GM19238 (cell line): ENCODE results near the gene ERI3.
A peak's percentile ranks its signal among the peaks of the same experiment; 100 is the strongest.

Experiments
- DNase-seq: peaks from one replicate; pipeline ENCODE4 v3.0.0; 2011; ENCODE audit warnings: low spot score; ENCODE audit not compliant: insufficient read length

The ERI3 gene

DNA sequence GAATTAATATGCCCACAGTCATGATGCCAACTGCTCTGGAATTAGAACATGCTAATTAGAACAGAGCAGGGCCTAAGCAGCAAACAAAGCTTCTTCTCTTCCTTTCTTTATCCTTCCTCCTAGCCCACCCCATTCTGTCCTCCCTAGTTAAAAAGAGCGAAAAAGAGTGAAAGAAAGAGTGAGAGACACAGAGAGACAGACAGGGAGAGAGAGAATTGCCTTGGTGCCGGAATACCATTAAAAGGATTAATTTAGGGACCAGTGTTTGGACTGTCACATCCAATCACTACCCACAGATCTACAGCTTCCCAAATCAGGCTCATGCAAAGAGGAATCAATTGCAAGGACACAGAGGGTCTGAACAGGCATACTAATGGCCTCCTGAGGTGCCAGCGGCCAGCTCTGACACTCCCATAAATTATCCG is 7.0 kb downstream of the ERI3 start:
- DNase-seq: no peak

DNA sequence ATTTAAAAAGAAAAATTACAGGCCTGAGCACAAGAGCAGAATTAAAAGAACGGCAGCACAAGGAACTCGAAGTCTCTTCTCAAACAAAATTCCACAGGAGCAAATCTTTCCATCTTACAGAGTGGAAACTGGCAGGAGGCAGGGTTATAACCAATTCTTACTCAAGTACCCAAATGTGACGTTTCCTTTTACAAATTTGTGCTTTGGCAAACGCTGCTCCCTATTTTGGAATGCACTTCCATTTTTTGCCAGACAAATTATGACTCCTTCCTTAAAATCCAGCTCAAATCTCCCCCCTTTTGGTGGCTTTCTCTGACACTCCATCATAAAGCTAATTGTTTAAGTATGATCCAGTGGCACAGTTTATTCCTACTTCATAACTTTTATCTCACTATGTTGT is 7.8 kb downstream of the ERI3 start:
- no peak for DNase-seq

DNA sequence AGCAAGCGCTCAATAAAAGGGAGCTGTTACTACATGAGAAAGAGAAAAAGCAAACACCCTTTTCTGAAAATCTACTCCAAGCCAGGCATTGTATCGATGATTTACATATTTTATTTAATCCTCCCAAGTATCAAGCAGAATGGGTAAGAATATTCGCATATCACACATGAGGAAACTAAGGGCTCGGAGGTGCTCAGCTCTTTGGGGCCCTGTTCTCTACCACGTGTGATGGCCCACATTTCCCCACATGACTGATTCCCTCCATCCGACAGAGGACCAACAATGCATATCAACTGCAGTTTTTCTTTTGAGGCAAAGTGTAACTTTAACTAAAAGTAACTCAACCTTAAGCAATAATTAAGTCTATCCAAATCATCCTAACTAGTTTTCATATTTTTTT is 8.2 kb downstream of the ERI3 start:
- no peak for DNase-seq

DNA sequence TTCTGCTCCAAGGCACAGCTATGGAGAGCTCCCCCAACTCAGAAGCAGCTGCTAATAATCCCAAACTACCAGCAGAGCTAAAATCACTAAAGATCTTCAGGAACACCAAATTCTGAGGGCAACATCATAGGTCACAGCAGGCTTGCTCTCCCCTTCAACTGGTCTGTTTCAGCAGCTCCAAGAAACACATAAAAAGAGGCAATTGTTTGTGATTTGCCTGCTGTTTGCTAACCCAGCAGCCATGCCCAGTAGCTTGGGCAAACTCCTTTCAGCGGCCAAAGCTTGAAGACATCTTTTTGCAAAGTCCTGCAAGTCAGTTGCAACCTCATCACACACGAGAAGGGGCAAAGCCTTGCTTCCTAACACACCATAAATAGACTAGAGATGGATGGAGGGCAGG is 8.9 kb downstream of the ERI3 start:
- no peak for DNase-seq

DNA sequence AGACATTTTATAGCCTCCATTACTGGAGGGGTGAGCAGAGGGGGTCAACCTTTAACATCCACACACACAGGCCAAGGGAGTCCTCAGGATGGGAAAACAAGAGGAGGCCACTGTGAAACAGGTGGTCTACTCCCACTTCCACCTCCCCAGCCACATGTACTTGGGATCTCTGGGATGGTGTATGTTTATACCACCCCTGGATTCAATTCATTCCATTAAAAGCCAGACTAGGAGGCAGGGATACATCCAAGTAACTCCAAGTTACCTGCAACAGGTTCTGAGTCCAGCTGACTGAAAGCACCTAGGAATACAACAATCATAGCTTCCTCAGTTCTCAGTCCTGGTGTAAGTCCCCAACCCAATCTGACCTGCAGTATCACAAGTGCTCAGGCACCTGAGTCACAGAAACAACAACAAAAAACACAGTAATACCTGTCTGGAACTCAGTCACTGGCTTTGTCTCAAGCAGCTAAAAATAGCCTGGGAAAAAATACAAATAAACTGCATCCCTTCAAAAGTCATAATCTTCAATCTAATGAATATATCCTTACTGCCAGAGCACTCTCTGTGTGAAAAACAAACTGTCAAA is 9.8 kb downstream of the ERI3 start:
- DNase-seq: no peak

DNA sequence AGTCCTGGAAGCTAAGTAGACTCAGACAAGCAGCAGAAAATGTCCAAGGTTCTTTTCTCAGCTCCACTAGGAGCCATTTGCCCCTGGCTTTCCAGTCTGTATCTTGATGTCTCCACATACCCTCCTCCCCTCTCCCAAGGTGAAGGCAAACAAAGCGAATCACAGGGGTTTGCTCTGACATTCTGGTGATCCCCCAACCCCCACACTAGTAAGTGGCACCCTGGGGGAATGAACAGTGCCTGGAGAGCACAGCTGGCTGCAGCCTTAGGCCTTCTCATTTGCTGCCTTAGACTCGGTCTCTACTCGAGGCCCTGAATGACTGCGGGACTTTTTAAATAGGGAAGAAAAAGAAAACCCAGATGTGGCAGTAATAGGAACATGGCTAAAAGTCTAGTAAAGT is 15.3 kb downstream of the ERI3 start:
- DNase-seq: no peak

DNA sequence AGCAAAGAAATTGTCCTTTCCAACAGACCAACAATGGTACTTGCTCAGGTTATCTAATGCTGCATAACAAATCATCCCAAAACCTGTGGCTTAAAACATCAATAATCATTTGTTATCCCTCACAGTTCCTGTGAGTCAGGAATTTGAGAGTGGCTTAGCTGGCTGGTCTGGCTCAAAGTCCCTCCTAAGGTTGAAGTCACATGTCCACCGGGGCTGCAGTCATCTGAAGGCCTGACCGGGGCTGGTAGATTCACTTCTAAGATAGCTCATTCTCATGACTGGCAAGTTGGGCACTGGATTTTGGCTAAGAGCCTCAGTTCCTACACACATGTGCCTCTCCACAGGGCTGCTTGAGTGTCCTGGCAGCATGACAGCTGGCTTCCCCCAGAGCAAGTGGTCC is 16.9 kb downstream of the ERI3 start:
- DNase-seq: no peak

DNA sequence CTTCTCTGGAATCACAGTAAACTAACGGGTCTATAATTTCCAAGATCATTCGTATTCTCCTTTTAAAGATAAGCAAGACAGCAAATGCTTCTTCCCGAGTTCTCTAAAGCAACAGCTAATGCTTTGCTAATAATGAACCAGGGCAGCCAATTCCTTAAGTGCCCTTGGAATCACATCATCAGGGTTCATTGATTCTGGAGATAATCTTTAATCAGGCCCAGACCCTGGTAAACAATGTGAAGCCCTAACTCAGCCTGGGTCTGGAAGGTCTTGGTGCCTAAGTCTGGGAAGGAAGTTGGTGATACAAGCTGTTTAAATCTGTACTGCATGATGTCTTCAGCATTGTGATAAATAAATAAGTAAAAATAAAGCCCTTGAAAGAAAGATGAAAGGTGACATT is 18.4 kb downstream of the ERI3 start:
- no peak for DNase-seq

DNA sequence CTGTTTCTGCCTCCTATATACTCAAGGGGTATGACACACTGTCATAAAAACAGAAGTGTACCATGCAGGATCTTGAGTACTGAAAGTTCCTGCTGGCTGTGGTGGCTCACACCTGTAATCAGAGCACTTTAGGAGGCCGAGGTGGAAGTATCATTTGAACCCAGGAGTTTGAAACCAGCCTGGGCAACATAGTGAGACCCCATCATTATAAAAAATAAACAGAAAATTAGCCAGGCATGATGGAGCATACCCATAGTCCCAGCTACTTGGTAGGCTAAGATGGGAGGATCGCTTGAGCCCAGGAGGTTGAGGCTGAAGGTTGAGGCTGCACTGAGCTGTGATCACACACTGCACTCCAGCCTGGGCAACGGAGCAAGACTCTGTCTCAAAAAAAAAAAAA is 20.1 kb downstream of the ERI3 start:
- no peak for DNase-seq

DNA sequence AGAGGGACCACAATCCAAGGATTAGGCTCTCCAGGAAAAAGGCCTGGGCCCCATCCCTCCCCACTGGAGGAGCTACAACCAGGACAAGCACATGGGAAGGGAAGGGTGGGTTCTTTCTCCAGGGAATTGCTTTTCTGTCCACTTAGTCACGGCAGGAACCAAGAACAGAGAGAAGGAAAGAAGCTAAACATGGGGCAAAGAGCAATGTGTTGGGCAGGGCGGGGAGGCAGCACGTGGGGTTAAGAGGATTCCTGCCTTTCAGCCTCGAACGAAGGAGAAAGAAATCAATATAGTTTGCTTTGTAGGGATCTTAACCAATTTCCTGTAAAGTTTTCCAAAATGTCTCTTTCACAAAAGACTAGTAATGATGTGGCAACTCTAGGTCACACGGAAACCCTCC is 21.7 kb downstream of the ERI3 start:
- DNase-seq: no peak

DNA sequence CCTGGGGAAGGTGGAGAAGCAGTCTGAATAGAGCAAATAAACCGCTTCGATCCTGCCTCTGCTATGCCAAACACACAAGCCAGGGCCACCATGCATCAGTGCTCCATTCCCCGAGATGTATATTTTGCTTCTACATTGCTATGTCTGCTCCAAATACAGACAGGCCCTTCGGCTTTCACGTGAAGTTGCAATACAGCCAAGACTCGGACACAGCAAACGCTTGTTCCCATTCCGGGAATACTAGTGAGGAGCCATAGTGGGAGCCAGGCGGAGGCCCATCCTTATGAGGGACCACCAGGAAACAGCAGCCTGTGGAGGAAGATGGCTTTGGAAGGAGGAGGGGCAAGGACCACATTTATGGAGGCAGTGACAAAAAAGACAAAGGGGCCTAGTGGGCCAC is 22.6 kb downstream of the ERI3 start:
- no peak for DNase-seq

DNA sequence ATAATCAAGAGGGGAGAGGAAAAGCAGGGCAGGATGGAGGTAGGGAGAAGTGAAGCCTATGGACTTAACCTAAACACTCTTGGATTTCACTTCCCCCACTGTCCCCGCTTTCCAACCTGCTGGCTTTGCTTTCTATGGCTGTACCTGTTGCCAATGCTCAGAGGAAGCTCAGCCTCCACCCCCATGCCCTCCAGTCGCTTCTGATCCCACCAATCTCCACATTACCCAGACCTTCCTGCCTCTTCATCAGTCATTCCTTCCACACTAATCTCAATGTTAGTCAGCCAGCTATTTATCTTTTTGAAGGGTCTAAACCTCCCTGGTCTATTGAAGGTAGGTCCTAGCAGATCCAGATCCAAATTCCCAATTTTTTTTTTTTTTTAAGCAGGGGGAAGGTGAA is 24.1 kb downstream of the ERI3 start:
- DNase-seq: no peak

DNA sequence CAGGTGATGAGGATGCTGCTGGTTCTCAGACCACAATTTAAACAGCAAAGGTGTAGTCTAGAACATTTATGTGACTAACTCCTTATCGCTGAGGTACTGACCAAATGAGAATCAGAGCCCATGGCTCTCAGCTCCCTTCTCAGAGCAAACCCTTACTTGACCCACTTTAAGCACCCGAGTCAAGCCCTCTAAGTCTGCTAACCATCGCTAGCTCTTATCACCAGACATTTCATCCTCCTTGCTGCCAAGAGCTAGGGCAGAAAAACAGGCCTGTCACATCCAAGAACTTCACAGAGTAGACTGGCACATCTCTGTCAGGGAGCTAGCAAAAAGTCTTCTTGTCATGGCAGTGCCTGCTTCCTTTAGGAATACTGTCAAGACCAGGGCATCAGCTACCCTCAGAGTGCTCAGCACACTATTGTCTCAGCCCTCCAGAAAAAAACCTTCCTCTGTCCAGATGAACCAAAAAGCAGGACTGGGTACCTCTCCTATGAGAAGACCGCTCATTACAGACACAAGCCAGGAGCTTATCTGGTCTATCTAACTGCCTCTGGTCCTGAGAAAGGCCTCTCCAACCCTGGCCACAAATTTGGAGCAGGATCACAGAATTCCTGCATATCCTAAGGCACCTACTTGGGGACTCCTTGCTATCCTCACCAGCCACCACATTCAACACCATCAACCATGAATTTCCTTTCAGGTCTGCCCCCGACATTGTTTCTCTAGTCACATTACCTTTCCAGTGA is 26.2 kb downstream of the ERI3 start:
- DNase-seq: no peak

DNA sequence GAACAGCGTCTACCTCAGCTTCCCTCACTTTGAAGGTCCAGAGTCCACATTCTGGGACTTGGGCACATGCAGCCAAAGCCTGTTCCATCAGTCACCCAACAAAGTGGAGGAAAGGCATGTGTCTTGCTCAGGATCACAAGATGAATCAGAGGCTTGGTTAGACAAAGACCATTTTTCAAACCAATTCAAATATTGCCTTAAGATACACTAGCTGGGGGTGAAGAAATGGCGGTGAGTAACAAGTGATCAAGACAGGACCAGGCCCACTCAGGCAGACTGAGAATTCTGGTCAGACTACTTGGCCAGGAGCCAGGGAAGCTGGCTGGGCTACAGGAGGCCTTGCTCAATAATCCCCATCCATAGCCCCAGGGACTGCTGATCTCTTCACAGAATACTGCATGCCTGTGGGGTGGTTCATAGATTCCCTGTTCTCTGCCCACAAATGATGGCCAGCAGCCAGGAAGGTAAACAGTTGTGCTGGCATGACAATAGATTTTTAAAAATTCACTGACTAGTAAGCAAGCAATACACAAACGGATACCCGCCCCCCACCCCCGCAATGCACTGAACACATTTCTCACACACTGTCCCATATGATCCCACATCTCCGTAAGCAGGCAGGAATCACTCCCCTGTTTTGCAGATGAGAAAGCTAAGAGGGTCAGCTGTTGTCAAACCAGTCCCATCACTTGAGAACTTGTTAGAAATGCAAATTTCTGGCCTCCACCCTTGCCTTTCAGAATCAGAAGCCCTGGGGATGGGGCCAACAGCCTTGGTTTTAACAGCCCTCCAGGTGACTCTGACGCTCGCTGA is 27.2 kb downstream of the ERI3 start:
- DNase-seq: no peak

DNA sequence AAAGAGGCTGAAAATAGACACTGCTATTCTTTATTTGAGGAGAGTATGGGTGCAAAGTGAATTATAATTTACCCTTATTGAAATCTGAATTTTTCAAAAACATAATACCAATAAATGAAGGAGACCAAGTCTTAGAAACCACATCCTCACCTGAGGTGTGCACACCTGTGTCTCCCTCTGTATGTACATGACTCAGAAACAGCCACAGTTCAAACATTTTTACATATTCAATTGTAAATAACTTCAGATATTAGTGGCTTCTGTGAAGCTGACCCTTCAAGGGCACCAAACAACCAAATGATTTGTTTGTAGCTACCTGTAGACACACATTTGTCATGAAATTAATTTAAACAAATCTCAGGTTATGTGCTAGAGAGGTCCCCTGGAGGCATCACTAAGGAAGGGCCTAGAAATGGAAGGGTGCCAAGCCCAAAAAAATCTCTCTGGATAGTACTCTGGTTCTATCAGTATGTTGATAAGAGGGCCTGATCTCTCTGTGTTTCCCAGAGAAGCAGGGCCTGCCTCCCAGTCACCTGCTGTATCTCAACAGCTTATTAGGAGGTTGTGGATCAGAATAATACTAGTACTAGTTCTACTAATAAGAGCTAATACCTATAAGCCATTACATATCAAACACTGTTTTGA is 28.1 kb downstream of the ERI3 start:
- DNase-seq: no peak

DNA sequence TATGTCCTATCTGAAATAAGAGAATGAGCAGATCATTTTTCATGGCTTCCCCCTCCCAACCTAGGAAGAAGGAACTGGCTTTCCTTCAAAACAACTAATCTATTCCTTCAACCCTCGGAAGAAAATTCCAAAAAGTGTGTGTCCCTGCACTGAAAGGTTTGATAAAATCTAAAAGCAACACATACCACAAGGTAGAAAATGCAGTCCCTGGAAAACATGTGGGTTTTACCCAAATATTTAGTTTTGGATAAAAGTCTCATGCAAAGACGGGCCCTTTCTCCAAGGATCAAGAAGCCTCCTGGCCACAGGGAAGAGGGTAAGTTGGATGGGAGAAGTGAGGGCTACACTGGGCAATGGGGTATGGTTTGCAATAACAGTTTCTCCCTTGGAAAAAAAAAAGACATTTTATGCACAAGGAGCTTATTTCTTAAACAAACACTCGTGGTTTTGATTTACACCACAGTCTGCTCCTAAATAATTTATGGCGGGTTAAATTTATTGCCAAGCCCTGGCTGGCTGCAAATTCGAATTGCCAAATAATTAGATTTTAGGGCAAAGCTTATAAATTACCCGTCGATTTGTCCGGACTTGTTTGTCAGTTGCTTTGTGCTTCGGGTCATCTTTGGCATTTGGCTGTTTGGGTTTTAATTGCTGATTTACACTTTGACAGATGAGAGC is 28.9 kb downstream of the ERI3 start:
- no peak for DNase-seq

DNA sequence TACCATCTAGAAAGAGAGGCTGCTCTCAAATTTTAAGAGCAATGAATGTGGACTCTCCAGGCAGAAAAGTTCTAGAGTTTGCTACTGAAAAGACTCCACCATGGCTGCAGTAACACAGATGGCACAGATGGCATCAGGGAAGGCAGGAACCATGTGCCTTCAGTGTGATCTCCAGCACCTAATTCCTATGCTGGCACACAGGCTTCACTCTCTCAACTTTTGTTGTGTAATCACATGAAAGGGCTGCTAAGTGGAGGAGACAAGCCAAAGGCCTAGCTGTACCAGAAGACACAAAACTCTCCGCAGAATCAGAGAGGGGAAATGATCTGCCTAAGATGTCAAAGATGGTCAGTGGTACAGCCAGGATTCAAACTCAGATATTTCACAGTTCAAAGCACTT is 31.1 kb downstream of the ERI3 start:
- no peak for DNase-seq

DNA sequence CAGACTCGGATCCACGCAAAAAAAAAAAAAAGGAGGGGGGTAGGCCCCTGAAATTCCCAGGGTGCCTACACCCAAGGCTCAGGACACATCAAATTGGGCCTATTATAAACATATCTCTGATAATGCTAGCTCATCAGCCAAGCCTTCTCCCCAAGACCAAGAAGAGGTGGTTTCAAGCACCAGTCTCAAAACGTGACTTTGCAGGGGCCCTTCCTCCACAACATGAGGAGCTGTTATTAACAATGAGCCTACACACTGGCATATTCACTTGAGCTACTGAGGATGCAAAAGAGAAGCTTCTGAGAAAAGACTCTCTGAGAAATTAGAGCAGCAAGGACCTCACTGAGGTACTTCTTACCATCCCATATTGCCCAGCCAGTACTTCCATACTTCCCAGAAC is 32.7 kb downstream of the ERI3 start:
- no peak for DNase-seq

DNA sequence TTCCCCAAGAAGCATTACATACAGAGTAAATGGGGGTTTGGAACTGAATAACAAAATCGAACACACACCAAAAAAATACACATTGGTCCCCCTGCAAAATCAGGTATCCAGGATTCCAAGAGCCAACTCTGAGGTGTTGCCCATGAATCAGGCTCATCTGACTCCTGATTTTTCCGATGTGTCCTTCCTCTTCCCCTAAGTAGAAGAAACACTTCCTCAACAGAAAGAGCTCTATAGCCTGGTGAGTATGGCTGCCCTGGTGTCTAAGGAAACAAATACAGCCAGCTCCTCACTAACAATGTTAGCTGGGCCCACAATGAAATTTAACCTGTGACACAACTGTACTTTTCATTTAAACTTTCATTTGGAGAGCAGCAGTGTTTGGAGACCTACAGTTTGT is 33.6 kb downstream of the ERI3 start:
- DNase-seq: no peak

DNA sequence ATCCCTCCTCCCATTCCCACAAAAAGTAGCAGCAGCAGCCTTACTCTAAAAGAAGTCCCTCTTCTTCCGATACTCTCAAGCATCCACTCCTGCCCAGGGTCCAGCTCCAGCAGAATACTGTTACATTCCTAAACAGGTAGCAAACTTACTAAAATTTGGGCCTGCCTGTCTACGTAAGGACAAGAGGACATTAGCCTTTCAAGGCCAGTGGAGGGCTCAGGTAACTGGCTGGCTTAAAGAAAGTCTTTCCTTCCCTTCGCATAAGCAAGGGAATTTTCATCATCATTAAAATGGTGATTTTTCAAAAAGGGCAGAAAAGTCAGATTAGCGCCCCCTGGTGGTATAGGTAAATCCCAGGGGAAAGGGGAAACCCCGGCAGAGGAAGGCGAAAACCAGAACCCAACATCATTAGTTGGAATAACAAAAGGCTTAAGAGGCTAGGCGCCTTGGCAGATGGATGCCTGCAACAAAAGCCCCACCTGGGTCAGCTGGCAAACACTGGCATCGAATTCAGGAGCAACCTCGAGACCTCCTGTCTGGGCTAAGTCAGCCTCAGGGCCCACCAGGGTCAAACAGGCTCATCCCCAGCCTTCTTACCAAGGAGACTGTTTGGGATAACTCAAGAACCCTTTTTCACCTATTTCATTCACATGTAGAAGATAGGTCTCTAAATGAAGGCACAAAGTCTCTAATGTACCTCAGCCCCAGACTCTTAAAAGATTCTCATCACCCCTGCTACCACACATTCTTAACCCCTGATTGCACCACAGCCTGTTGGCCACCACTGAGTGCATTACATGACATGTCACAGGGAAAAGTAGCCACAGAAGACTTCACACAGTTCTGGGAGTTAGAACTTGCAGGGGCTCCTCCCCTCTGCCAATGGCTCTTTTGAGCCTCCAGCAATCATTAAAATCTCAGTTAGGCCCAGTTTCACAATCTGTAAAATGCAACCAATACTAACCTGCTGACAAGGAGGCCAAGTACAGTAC is 36.7 kb downstream of the ERI3 start:
- DNase-seq: peak; percentile 53
